ENCODE measurements around the gene GPRIN3.

GPRIN3 gene

DNA sequence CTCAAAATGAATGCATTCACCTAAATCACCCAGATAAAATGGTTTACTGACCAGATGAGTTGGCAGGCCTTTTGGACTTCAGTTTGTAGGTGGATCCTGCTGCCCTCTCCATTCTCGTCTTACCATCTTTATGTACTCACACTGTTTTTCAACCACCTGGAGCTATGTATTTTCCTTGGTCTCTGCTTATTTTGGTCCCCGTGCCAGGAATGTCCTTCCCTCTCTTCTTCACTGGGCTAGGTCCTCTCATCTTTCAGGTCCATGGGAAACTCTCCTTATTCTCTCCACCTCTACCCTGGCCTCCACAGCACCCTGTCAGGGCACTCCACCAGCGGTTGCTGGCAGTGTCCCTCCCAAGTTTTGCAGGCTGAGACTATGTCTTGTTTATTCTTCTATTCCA is 2.6 kb downstream of the GPRIN3 start:
- TF ChIP-seq, protein P1, sequence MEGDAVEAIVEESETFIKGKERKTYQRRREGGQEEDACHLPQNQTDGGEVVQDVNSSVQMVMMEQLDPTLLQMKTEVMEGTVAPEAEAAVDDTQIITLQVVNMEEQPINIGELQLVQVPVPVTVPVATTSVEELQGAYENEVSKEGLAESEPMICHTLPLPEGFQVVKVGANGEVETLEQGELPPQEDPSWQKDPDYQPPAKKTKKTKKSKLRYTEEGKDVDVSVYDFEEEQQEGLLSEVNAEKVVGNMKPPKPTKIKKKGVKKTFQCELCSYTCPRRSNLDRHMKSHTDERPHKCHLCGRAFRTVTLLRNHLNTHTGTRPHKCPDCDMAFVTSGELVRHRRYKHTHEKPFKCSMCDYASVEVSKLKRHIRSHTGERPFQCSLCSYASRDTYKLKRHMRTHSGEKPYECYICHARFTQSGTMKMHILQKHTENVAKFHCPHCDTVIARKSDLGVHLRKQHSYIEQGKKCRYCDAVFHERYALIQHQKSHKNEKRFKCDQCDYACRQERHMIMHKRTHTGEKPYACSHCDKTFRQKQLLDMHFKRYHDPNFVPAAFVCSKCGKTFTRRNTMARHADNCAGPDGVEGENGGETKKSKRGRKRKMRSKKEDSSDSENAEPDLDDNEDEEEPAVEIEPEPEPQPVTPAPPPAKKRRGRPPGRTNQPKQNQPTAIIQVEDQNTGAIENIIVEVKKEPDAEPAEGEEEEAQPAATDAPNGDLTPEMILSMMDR (IDR thresholded peaks at IDR 0.05; ENCODE audit: low read depth, low read length): no peak
- no peak for DNase-seq (ENCODE audit: extremely low read depth, low read depth)

DNA sequence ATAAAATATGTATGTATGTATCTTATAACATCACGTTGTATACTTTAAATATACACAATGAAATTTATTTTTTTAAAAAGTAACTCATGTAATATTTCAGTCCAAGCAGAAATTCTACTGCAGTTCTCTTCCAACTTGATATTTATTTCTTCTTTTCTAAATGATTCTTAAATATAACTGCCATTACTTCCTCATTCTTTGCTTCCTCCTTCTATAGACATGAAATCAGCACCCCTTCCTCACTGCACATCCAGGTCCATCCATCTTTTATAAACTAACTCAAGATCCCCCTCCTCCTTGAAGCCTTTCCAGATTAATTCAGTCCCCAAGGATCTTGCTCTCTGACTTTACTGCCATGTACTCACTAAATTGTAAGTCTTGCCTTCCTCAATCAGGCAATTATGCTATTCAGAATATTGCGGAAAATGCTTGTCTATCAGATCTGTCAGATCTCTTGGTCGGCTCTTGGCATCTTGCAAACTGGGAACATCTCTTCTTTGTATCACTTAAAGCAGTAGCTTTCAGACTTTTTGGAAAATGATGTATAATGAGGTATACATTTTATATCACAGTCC is 3.7 kb downstream of the GPRIN3 start:
- no peak for DNase-seq (ENCODE audit: extremely low read depth, low read depth)
- TF ChIP-seq, protein P1 (IDR thresholded peaks at IDR 0.05; ENCODE audit: low read depth, low read length): no peak

DNA sequence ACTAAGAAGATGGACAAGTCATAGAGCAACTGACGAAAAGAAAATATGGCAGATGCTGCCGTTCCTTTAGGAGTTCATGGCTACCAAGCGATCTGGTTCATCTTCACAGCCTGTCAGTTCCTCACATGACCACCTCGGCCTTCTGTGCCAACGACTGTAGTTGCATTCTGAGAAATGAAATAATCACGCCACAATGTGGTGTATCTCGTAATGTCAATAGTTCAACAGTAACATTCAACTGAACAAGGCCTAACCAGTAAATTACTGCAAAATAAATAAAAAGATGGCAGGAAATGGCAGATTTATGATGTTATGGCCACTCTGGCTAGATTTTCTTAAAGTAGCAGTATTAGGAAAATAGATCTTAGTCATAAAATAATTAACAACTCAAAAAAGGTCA is 4.4 kb downstream of the GPRIN3 start:
- no peak for DNase-seq (ENCODE audit: extremely low read depth, low read depth)
- TF ChIP-seq, protein P1 (IDR thresholded peaks at IDR 0.05; ENCODE audit: low read depth, low read length): no peak

DNA sequence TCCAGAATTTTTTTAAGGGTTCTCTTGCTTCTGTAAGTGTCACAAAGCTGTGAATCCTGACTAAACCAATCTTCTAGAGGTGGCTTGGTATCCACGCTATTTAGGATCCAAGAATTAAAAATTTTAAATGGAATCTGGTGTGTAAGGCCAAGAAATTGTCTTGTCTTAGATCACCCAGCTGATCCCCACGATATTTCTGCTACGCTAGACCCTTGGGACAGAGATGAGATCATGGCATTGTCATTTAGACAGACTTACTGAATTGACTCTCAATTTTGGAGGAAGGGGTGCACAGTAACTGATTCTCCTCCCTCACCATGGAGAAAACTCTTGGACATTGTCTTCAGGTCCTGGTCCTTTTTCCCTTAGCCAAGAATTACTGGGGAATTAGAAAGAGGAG is 5.7 kb downstream of the GPRIN3 start:
- TF ChIP-seq, protein P1 (IDR thresholded peaks at IDR 0.05; ENCODE audit: low read depth, low read length): no peak
- no peak for DNase-seq (ENCODE audit: extremely low read depth, low read depth)

DNA sequence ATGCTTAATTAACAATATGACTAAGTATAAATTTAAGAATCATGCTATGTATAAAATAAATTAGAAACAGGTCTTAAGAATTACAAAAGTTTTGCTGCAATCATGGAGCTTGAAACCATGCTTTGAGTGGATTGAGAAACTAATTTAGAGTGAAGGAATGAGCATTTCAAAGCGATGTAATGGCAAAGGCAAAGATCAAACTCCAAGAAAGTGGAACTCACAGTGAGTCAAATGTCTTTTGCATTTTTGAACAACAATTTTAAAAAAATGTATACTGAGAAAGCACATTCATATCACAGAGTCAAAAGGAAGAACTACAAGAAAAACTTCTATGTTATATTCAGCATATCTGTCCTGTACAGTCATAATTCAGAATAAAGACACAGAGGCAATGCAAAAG is 6.6 kb downstream of the GPRIN3 start:
- TF ChIP-seq, protein P1 (IDR thresholded peaks at IDR 0.05; ENCODE audit: low read depth, low read length): no peak

DNA sequence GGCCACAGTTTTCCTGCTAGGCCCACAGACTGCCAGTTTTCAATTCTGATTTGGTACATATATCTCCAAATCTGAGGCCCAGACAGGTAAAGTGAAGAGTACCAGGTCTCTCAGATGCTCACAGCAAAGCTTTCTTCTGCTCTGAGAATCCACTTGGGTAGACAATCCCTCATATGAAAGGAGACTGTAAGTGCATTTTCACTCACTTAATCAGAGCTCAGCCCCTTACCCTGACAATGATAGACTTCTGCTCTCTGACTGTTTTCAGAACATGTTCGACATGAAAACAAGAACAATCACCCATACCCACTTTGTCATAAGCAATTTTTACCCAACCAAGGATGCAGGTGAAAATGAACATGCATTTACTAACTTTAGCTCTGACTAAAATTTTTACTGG is 7.1 kb downstream of the GPRIN3 start:
- DNase-seq (ENCODE audit: extremely low read depth, low read depth): no peak

More for the DNA sequence above, 6.6 kb downstream of the GPRIN3 start:
- no peak for DNase-seq (ENCODE audit: extremely low read depth, low read depth)

DNA sequence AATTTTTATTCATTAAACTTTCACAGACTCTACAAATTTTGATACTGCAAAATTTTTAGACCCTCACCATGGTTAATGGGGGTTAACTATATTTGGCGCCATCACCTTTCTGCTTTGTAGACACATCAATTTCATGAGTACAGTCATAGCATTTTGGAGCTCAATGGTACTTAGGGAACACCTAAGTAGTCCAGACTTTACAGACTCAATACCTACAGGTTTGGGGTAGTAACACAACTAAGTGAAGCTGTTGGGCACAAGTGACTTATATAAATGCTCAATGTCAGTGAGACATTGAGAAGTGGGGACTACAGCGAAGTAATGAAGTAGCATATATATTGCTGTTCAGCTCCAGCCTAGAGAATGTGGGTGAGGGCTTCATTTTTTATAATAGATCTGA is 7.5 kb downstream of the GPRIN3 start:
- TF ChIP-seq, protein P1 (IDR thresholded peaks at IDR 0.05; ENCODE audit: low read depth, low read length): no peak

More for the DNA sequence above, 7.1 kb downstream of the GPRIN3 start:
- TF ChIP-seq, protein P1 (IDR thresholded peaks at IDR 0.05; ENCODE audit: low read depth, low read length): no peak

More for the DNA sequence above, 7.5 kb downstream of the GPRIN3 start:
- no peak for DNase-seq (ENCODE audit: extremely low read depth, low read depth)
